HG02763 (cell line): ENCODE measurements around the gene PDZD4.

Experiments used
- ATAC-seq: cut with Tn5 transposase; IDR thresholded peaks from one replicate; pipeline ENCODE4 v1.9.1; 2021; ENCODE audit warnings: mild to moderate bottlenecking, moderate library complexity; ENCODE audit not compliant: unreplicated experiment

Gene PDZD4

GRCh38 chrX:153814591-153815315 lies 15.6 kb downstream of the PDZD4 start:
- no peak for ATAC-seq

- ATAC-seq, result no peak
These were observed 17.2 kb downstream of the PDZD4 start for GRCh38 chrX:153813161-153813560.

GRCh38 chrX:153812220-153812619 lies 18.1 kb downstream of the PDZD4 start:
- no peak for ATAC-seq

- no peak for ATAC-seq
These were observed 22.4 kb downstream of the PDZD4 start for GRCh38 chrX:153807976-153808375.

- no peak for ATAC-seq
These were observed 23.3 kb downstream of the PDZD4 start for GRCh38 chrX:153806999-153807575.

GRCh38 chrX:153805436-153805835 lies 24.9 kb downstream of the PDZD4 start:
- no peak for ATAC-seq

GRCh38 chrX:153804621-153805020 lies 25.7 kb downstream of the PDZD4 start:
- no peak for ATAC-seq

- no peak for ATAC-seq
These were observed 26.2 kb downstream of the PDZD4 start for GRCh38 chrX:153804100-153804595.

GRCh38 chrX:153803211-153804099 lies 26.9 kb downstream of the PDZD4 start:
- ATAC-seq, result no peak

- no peak for ATAC-seq
These were observed 27.8 kb downstream of the PDZD4 start for GRCh38 chrX:153802513-153803045.

- no peak for ATAC-seq
These were observed 28.7 kb downstream of the PDZD4 start for GRCh38 chrX:153801669-153802068.

- ATAC-seq, result no peak
These were observed 29.6 kb downstream of the PDZD4 start for GRCh38 chrX:153800746-153801145.

- ATAC-seq, result no peak
These were observed 30.1 kb downstream of the PDZD4 start for GRCh38 chrX:153800177-153800722.

- no peak for ATAC-seq
These were observed 31.0 kb downstream of the PDZD4 start for GRCh38 chrX:153799326-153799725.

GRCh38 chrX:153797415-153798015 lies 32.8 kb downstream of the PDZD4 start:
- ATAC-seq, result no peak

GRCh38 chrX:153794897-153795816 lies 35.2 kb downstream of the PDZD4 start:
- ATAC-seq, result no peak

- peak; percentile 88 for ATAC-seq
These were observed 36.1 kb downstream of the PDZD4 start, which contains the start of the genes IDH3G and SSR4 for GRCh38 chrX:153794018-153794896. TSS of gene IDH3G (minus strand) at chrX:153794375. CDS start at chrX:153794326, 49 bp downstream. TSS of gene SSR4 (plus strand) at chrX:153794668. CDS start at chrX:153794688, 20 bp downstream.

- ATAC-seq, result no peak
These were observed 37.1 kb downstream of the PDZD4 start for GRCh38 chrX:153793291-153793690.
